Measurements from ENCODE around the gene HLA-DMA.

Gene HLA-DMA

GRCh38 chr6:32952817-32953739 lies at the start of gene HLA-DMA:
Gene HLA-DMA, minus strand, starts transcription at chr6:32953097. Its CDS starts 61 bp downstream, at chr6:32953036.
- ChIA-PET POLR2A (interaction anchor here (1.0 to 11.8 kb wide), 5 partner anchors 11 to 59 kb away, joined by 4 to 208 read pairs (median 7); partner anchors contain the start of genes BRD2 and HLA-DMB), CTCF (interaction anchor here (0.5 to 3.9 kb wide), 19 partner anchors 9 to 193 kb away, joined by 3 to 37 read pairs (median 6); partner anchors contain the start of genes BRD2, HLA-DMB and TAP2)
- peak; percentile 55 for DNase-seq (ENCODE audit: extremely low spot score)
- TF ChIP-seq SUZ12 (IDR thresholded peaks at IDR 0.05) (no peak), CTBP1 (IDR thresholded peaks at IDR 0.05; ENCODE audit: borderline replicate concordance) (no peak), FOXM1 (IDR thresholded peaks at IDR 0.05; ENCODE audit: borderline replicate concordance) (no peak), ZNF384 (IDR thresholded peaks at IDR 0.05) (no peak)
- TF ChIP-seq, protein P1, sequence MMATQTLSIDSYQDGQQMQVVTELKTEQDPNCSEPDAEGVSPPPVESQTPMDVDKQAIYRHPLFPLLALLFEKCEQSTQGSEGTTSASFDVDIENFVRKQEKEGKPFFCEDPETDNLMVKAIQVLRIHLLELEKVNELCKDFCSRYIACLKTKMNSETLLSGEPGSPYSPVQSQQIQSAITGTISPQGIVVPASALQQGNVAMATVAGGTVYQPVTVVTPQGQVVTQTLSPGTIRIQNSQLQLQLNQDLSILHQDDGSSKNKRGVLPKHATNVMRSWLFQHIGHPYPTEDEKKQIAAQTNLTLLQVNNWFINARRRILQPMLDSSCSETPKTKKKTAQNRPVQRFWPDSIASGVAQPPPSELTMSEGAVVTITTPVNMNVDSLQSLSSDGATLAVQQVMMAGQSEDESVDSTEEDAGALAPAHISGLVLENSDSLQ (IDR thresholded peaks at IDR 0.05), result 0 out of 2 replicates have a peak, but pooled peaks have one; percentile 24

- ChIA-PET POLR2A (interaction anchor here (0.8 to 1.3 kb wide), 2 partner anchors 107 to 270 kb away, joined by 3 read pairs; partner anchors contain the start of gene VPS52), CTCF (no interaction called here)
- TF ChIP-seq HDGF (IDR thresholded peaks at IDR 0.05; ENCODE audit: borderline replicate concordance) (no peak), SUZ12 (IDR thresholded peaks at IDR 0.05) (no peak), SP1 (IDR thresholded peaks at IDR 0.05) (no peak), FOXM1 (IDR thresholded peaks at IDR 0.05; ENCODE audit: borderline replicate concordance) (no peak), FOXK2 (IDR thresholded peaks at IDR 0.05) (no peak), ZNF384 (IDR thresholded peaks at IDR 0.05) (no peak), NFRKB (IDR thresholded peaks at IDR 0.05) (no peak), ARNT (IDR thresholded peaks at IDR 0.05) (no peak), CTBP1 (IDR thresholded peaks at IDR 0.05; ENCODE audit: borderline replicate concordance) (no peak), TARDBP (IDR thresholded peaks at IDR 0.05) (no peak), FOXA1 (IDR thresholded peaks at IDR 0.05) (no peak), BHLHE40 (IDR thresholded peaks at IDR 0.05; ENCODE audit: borderline replicate concordance) (no peak), ELF4 (IDR thresholded peaks at IDR 0.05) (no peak), LEF1 (IDR thresholded peaks at IDR 0.05; ENCODE audit: borderline replicate concordance) (no peak)
- TF ChIP-seq, protein P1 (IDR thresholded peaks at IDR 0.05), result no peak
- DNase-seq (ENCODE audit: extremely low spot score), result no peak
Observed at GRCh38 chr6:33001685-33002084, 48.8 kb upstream of the HLA-DMA start.

DNA sequence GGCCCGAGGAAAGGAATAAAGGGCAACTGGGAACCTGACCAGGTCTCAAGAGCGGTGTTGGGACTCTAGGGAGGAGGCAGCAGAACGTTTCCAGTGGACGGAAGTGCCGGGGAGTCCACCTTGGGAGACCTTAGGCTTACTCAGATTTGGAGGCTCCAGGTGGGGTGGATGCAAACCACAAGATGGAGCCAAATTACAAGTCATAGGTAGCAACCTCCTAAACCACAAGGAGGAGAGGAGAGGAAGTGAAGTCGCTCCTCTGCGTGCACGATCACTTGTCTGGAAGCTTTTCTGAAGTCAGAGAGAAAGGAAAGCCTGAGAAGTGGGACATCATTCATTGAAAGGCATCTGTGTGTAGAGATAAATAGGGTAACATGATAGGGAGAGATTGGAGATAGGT lies 47.2 kb upstream of the HLA-DMA start:
- CTCF ChIA-PET, result interaction anchor here (0.7 to 1.3 kb wide), 6 partner anchors 11 to 248 kb away, joined by 3 to 6 read pairs (median 4); no protein-coding TSS in a partner anchor
- TF ChIP-seq ARNT (IDR thresholded peaks at IDR 0.05) (no peak), CTBP1 (IDR thresholded peaks at IDR 0.05; ENCODE audit: borderline replicate concordance) (no peak), HDGF (IDR thresholded peaks at IDR 0.05; ENCODE audit: borderline replicate concordance) (no peak)
- TF ChIP-seq, protein P1 (IDR thresholded peaks at IDR 0.05), result no peak
- peak; percentile 33 for DNase-seq (ENCODE audit: extremely low spot score)
- POLR2A ChIA-PET, result interaction anchor here (0.9 to 1.3 kb wide), 3 partner anchors 28 to 271 kb away, joined by 3 to 5 read pairs (median 3); partner anchors contain the start of gene VPS52

DNA sequence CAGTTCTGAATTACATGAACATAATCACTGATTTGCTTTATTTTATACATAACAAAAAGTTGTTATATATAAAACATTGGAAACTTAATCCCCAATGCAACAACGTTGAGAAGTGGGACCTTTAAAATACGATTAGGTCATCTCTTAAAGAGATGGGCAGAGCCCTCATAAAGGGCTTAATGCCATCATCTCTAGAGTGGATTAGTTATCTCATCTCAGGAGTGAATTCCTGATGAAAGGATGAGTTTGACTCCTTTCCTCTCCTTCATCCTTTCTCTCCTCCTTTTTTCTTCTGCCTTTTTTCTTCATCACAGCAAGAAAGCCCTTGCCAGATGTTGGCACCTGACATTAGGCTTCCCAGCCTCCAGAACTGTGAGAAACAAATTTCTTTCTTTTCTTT lies 42.6 kb upstream of the HLA-DMA start:
- ChIA-PET POLR2A (no interaction called here), CTCF (interaction anchor here (0.6 kb wide), 1 partner anchor 9 kb away, joined by 3 read pairs; no protein-coding TSS in a partner anchor)
- no peak for DNase-seq (ENCODE audit: extremely low spot score)
- no peak for TF ChIP-seq NFRKB (IDR thresholded peaks at IDR 0.05)
- TF ChIP-seq FOXA1 (IDR thresholded peaks at IDR 0.05), result no peak
- no peak for TF ChIP-seq ELF4 (IDR thresholded peaks at IDR 0.05)
- no peak for TF ChIP-seq TARDBP (IDR thresholded peaks at IDR 0.05)
- TF ChIP-seq FOXM1 (IDR thresholded peaks at IDR 0.05; ENCODE audit: borderline replicate concordance), result no peak
- TF ChIP-seq FOXK2 (IDR thresholded peaks at IDR 0.05), result no peak
- no peak for TF ChIP-seq ZNF384 (IDR thresholded peaks at IDR 0.05)
- TF ChIP-seq L3MBTL2 (conservative IDR thresholded peaks at IDR 0.05), result no peak
- TF ChIP-seq ARNT (IDR thresholded peaks at IDR 0.05), result no peak
- TF ChIP-seq SP1 (IDR thresholded peaks at IDR 0.05), result no peak
- TF ChIP-seq BHLHE40 (IDR thresholded peaks at IDR 0.05; ENCODE audit: borderline replicate concordance), result no peak
- no peak for TF ChIP-seq CTBP1 (IDR thresholded peaks at IDR 0.05; ENCODE audit: borderline replicate concordance)
- no peak for TF ChIP-seq LEF1 (IDR thresholded peaks at IDR 0.05; ENCODE audit: borderline replicate concordance)
- TF ChIP-seq HDGF (IDR thresholded peaks at IDR 0.05; ENCODE audit: borderline replicate concordance), result no peak
- no peak for TF ChIP-seq SUZ12 (IDR thresholded peaks at IDR 0.05)
- TF ChIP-seq, protein P1 (IDR thresholded peaks at IDR 0.05), result no peak

DNA sequence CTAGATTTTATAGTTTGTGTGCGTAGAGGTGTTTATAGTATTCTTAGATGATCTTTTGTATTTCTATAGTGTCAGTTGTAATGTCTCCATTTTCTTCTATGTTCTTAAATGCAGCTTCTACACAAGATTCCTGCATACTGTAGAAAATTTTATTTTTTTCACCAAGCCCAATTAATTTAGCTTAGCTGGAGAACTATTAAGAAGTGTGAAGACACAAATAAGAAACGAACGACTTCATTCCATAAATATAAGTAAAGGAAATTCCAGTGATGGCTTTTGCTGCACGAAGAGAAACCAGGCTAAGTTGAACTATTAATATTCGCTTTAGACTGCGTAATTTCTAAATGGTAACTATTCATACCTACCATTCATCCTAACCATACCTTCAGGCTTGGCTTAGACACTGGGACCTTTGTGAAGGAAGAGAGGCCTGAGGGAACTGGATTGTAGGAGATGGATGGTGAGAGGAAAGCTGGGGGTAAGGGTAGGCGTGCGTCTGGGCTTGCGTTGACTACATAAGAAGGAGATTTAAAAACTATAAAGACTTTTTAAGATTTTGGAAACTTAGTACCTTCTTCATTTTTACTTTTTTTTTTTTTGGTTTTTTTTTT lies 40.6 kb upstream of the HLA-DMA start:
- no peak for DNase-seq (ENCODE audit: extremely low spot score)
- POLR2A ChIA-PET, result no interaction called here
- CTCF ChIA-PET, result interaction anchor here (1.6 kb wide), 1 partner anchor 9 kb away, joined by 8 read pairs; no protein-coding TSS in a partner anchor
- TF ChIP-seq HDGF (IDR thresholded peaks at IDR 0.05; ENCODE audit: borderline replicate concordance), result no peak
- TF ChIP-seq TARDBP (IDR thresholded peaks at IDR 0.05), result no peak
- no peak for TF ChIP-seq CTBP1 (IDR thresholded peaks at IDR 0.05; ENCODE audit: borderline replicate concordance)
- no peak for TF ChIP-seq FOXK2 (IDR thresholded peaks at IDR 0.05)
- no peak for TF ChIP-seq L3MBTL2 (conservative IDR thresholded peaks at IDR 0.05)
- no peak for TF ChIP-seq ARNT (IDR thresholded peaks at IDR 0.05)
- TF ChIP-seq BHLHE40 (IDR thresholded peaks at IDR 0.05; ENCODE audit: borderline replicate concordance), result no peak
- no peak for TF ChIP-seq FOXA1 (IDR thresholded peaks at IDR 0.05)
- TF ChIP-seq SP1 (IDR thresholded peaks at IDR 0.05), result no peak
- TF ChIP-seq NFRKB (IDR thresholded peaks at IDR 0.05), result no peak
- no peak for TF ChIP-seq FOXM1 (IDR thresholded peaks at IDR 0.05; ENCODE audit: borderline replicate concordance)
